Fibroblast of the aortic adventitia (primary cell): ENCODE data around the gene RAD51B. TPM values are rescaled to one million over a fixed set of nuclear protein-coding genes. Genes with fewer than 3 reads are reported as not detected.

Experiments
- DNase-seq: peaks from one replicate; pipeline ENCODE4 v3.0.0-alpha.2; 2010; ENCODE audit warnings: low read depth
- H3K4me3 ChIP-seq: 2 replicates; pipeline ENCODE4 v1.5.1; 2011; ENCODE audit warnings: low read depth, mild to moderate bottlenecking, control low read depth, low read length, moderate library complexity
- CTCF ChIP-seq: IDR thresholded peaks from 2 replicates; pipeline ENCODE4 v1.5.1; 2011; ENCODE audit warnings: mild to moderate bottlenecking, low read length, control low read depth, inconsistent platforms; ENCODE audit not compliant: insufficient read depth
- total RNA-seq: library from RNA; depleted of rRNA; stranded (reverse); fragments of >200 nt; gene quantifications from 2 replicates; pipeline ENCODE4 v1.2.3, GENCODE V29; 2012; ENCODE audit warnings: low replicate concordance

The RAD51B gene
- total RNA-seq, 1 donor = 28.7 TPM

GRCh38 chr14:68405961-68406360 lies 586.4 kb downstream of the RAD51B start:
- H3K4me3 ChIP-seq = no peak overlapping the region
- DNase-seq = no peak
- TF ChIP-seq CTCF = no peak

- no peak for DNase-seq
- no peak overlapping the region for H3K4me3 ChIP-seq
- no peak for TF ChIP-seq CTCF
Measured at GRCh38 chr14:68407285-68407684, 587.7 kb downstream of the RAD51B start.

GRCh38 chr14:68407825-68408224 lies 588.2 kb downstream of the RAD51B start:
- no peak overlapping the region for H3K4me3 ChIP-seq
- no peak for DNase-seq
- no peak for TF ChIP-seq CTCF

GRCh38 chr14:68408680-68409079 lies 589.1 kb downstream of the RAD51B start:
- TF ChIP-seq CTCF = no peak
- no peak overlapping the region for H3K4me3 ChIP-seq
- DNase-seq = no peak

- TF ChIP-seq CTCF = no peak
- peak; percentile 43 for DNase-seq
Measured at GRCh38 chr14:68409387-68409786, 589.8 kb downstream of the RAD51B start.

GRCh38 chr14:68412505-68413465 lies 593.2 kb downstream of the RAD51B start:
- no peak for DNase-seq
- no peak overlapping the region for H3K4me3 ChIP-seq
- TF ChIP-seq CTCF = no peak

More at GRCh38 chr14:68409387-68409786, 589.8 kb downstream of the RAD51B start:
- H3K4me3 ChIP-seq = no peak overlapping the region

- no peak for DNase-seq
- H3K4me3 ChIP-seq = no peak overlapping the region
- TF ChIP-seq CTCF = no peak
Measured at GRCh38 chr14:68413509-68413908, 593.9 kb downstream of the RAD51B start.
